NCI-H524 (cell line): ENCODE results near the gene INF2.

Source experiments
- DNase-seq, 2 experiments: peaks; one replicate each; lab custom pipeline; 2025; lab: John Stamatoyannopoulos, UW

INF2 gene

GRCh38 chr14:104689881-104690711 lies 678 bp downstream of the INF2 start:
- no peak for DNase-seq

GRCh38 chr14:104690861-104691455 lies 1.5 kb downstream of the INF2 start:
- DNase-seq, result no peak

- no peak for DNase-seq
Observed at GRCh38 chr14:104691546-104692260, 2.3 kb downstream of the INF2 start.

GRCh38 chr14:104692261-104692938 lies 3.0 kb downstream of the INF2 start:
- no peak for DNase-seq

- DNase-seq, result no peak
Observed at GRCh38 chr14:104692939-104693315, 3.5 kb downstream of the INF2 start.

- DNase-seq, result no peak
Observed at GRCh38 chr14:104693482-104694431, 4.3 kb downstream of the INF2 start.

- DNase-seq, result no peak
Observed at GRCh38 chr14:104694475-104694950, 5.1 kb downstream of the INF2 start.

- no peak for DNase-seq
Observed at GRCh38 chr14:104694991-104695659, 5.7 kb downstream of the INF2 start.

- no peak for DNase-seq
Observed at GRCh38 chr14:104695660-104696000, 6.2 kb downstream of the INF2 start.

- no peak for DNase-seq
Observed at GRCh38 chr14:104696671-104697316, 7.4 kb downstream of the INF2 start.

GRCh38 chr14:104697317-104697703 lies 7.9 kb downstream of the INF2 start:
- DNase-seq, result no peak

GRCh38 chr14:104697892-104698583 lies 8.6 kb downstream of the INF2 start:
- no peak for DNase-seq

GRCh38 chr14:104698688-104699425 lies 9.4 kb downstream of the INF2 start:
- DNase-seq, result no peak

- no peak for DNase-seq
Observed at GRCh38 chr14:104699426-104699748, 10.0 kb downstream of the INF2 start.

- DNase-seq, result no peak
Observed at GRCh38 chr14:104700225-104700651, 10.8 kb downstream of the INF2 start.

GRCh38 chr14:104700747-104701217 lies 11.4 kb downstream of the INF2 start:
- no peak for DNase-seq

GRCh38 chr14:104701383-104702076 lies 12.1 kb downstream of the INF2 start:
- no peak for DNase-seq

- DNase-seq, result no peak
Observed at GRCh38 chr14:104702106-104702505, 12.7 kb downstream of the INF2 start.
